Measurements from ENCODE around the gene IP6K3.

Gene IP6K3

GRCh38 chr6:33777398-33778388 is 31.0 kb upstream of the IP6K3 start:
- FAIRE-seq, result no peak

- no peak for FAIRE-seq
Measured at GRCh38 chr6:33776764-33777163, 30.1 kb upstream of the IP6K3 start.

- no peak for FAIRE-seq
Measured at GRCh38 chr6:33776186-33776585, 29.5 kb upstream of the IP6K3 start.

DNA sequence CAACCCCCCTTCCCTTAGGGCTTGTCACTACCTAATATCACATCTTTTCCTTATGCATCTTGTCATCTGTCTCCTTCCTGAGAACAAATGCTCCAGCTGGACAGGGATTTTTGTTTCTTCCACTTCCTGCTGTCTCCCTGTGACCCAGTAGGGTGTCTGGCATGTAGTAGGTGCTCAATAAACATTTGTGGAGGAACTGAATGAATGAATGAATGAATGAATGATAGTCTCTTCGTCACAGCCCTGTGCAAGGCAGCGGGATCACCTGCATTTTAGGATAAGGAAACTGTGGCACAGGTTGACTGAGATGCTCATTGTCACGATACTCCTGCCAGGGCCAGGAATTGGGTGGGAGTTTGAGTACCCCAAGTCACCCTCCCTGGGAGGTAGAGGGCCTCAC is 28.1 kb upstream of the IP6K3 start:
- no peak for FAIRE-seq

DNA sequence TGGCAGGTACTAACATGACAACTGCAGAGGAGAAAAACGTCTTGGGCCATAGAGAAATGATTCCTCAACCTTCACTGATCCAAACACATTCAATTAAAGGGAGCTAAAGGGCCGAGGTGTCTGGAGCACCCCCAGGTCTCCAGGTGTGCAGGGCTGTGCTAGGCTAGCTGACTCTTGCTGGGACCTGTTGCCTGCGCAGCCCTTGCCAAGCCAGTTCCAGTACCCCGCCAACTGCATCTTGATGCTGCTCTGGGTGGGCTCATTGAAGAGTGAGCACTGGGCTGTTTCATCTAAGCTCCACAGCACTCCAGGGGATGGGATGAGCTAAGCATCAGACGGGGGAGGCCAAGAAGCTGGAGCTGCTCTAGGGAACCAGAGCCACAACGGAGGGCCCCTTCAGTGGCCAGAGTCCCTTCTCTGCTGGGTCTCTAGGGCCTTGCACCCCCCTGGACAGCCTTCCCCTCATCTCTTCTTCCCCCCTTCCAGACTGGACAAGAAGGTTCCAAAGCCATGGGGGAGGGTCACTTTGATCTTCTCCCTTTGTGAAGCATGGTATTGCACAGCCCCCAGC is 26.3 kb upstream of the IP6K3 start:
- no peak for FAIRE-seq

DNA sequence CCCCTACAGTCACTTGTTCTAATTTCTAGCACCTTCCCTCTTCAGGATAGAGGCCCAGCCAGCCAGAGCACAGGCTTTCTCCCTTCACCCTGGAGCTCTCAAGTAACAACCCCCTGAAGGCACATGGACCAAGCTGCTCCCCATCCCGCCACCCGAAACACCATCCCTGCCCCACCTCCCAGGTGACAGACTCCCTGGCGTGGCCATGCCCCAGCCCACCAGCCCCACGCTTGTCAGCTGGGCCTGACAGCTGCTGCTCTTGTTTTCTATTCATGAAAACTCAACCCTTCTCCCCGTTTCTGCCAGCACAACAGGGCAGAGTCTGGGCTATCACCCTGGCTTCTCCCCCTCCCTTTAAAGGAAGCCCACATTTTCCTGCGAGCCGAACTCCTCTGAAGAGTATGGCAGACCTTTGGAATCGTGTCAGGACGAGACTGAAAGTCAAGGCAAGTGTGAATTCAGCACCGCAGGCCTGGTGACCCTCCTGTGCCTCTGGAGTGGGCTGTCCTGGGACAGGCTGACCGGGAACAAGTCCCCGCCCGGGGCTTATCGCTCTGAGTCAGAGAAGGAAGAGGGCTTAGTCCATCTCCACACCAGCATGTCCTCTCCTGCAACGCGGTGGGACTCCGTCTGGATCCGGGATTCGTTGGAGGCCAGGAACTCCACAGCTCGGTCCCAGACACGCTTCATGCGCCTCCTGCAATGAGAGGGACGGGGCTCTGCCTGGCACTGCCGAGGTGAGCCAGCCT is 25.6 kb upstream of the IP6K3 start:
- no peak for FAIRE-seq

GRCh38 chr6:33771146-33772081 is 24.7 kb upstream of the IP6K3 start:
- FAIRE-seq, result no peak

- FAIRE-seq, result no peak
Measured at GRCh38 chr6:33770833-33771145, 24.1 kb upstream of the IP6K3 start.

DNA sequence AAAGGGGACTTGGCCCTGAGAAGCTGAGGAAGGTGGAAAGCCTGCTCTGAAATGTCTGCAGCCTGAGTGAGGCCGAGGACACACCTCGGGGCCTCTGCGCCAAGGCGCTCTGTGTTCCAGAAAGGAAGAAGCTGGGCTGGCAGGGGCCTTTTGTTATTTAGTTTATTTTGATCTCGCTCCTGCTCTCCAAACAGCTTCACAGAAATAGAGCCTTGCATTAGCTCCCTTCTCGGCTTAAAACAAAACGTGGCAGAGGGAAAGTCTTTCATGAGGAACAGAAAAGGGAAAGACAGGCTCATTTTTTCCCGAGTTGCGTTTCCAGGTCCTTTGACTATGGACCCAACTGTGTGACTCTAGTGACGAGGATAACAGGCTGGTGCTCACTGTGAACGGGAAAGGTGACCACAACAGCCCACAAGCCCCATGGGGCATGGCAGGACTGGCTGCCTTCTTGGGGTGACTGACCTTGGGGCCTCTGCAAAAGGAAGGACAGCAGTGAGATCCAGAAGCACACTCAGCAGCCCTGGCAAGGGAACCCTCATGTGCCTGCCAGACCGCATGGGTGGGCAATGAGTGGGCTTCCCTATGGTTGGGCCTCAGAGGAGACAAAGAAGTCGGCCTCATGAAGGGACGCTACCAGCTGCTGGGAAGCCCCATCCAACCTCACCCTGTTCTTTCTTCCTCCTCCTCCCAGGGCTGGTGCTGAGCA is 23.6 kb upstream of the IP6K3 start:
- FAIRE-seq, result no peak

DNA sequence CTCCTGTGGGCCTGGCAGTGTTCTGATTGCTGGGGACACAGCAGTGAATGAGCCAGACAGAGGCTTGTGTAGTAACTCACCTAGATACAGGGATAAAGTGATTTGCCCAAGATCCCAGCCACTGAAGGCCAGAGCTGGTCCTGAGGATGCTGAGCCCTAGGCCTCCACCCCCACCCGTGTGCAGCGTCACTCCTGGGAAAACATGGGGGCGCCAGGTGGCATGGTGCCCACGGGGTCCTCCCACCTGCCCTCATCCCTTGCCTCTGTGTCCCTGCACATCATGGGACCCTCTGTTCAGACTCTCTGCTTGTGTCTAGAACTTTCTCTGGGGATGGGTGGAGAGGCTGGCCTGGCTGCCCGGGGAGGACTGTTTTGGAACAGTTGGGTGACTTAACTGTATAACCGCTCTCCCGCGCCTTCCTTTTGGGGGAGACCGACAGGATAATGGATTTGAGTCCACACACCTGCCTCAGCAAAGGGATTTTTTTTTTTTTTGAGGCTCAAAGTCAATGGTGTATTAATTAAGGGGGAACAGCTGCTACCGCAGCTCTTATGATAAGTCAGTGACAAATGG is 22.6 kb upstream of the IP6K3 start:
- no peak for FAIRE-seq

DNA sequence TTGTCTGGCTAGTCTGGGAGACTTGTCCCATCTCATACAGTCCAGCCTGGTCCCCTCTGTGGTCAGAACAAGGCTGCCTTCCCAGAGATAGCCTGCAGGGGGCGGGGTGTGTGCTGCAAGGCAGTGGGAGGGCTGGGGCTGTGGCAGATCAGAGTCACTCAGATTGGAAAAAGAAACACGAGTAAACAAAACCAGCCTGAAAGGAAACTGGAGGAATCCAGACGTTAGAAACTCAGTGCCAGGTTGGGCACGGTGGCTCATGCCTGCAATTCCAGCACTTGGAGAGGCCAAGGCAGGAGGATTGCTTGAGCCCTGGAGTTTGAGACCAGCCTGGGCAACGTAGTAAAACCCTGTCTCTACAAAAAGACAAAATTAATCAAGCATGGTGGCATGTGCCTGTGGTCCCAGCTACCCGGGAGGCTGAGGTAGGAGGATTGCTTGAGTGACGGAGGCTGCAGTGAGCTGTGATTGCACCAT is 22.0 kb upstream of the IP6K3 start:
- peak; percentile 19 for FAIRE-seq

- no peak for FAIRE-seq
Measured at GRCh38 chr6:33766921-33767907, 20.5 kb upstream of the IP6K3 start.

DNA sequence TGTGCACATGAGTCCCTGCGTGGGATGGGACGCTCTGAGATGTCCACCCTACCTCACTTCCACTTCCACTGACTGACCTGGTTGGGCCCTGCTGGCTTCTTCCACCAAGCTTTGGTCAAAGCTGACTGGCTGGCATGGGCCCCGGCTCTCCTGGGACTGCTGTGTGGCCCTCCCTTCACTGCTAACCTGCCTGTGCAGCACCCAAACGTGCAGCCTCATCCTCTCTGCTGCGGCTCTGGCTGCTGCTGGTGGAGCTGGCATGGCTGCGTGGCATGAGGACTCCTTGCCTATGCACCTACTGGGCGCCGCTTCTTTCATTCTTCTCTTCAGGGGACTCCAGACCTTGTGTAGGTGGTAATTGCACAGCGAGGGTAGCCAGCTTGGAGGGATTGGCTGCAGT is 18.7 kb upstream of the IP6K3 start:
- no peak for FAIRE-seq

GRCh38 chr6:33764036-33764435 is 17.3 kb upstream of the IP6K3 start:
- no peak for FAIRE-seq

- FAIRE-seq, result no peak
Measured at GRCh38 chr6:33763483-33763882, 16.8 kb upstream of the IP6K3 start.

DNA sequence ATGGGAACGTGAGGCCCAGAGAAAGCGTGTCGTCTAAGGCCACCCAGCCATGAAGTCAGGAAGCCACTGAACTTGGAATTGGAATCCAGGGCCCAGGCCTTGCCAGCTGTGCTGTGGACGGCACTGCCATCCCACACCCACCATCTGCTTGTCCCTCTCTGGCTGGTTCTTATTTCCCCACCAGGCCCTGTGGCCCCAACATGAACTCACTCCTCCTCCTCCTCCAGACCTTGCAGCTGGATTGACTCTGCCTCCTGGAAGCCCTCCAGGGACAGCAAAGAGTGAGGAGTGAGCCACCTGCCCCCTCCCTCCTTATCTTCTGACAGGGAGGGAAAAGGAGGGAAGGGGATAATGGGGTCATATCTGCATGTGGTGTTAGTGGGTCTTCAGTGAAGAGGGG is 16.0 kb upstream of the IP6K3 start:
- FAIRE-seq, result no peak

GRCh38 chr6:33761922-33762629 is 15.4 kb upstream of the IP6K3 start:
- no peak for FAIRE-seq

DNA sequence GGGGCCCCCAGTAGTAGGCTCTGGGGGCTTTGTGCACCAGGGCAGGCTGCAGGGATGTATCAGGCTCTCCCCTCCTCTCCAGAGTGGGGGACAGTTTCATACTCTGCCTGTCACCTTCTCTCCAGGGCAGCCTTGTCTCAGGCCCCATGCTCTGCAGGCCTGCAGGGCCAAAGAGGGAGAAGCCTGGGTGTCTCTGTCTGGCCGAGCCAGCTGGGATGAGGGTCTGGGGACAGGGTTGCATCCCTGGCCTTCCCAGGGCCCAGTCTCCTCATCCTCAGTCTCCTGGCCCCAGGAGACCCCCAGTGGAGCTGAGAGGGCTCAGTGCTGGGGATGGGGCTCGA is 14.8 kb upstream of the IP6K3 start:
- FAIRE-seq, result no peak

GRCh38 chr6:33759887-33760629 is 13.4 kb upstream of the IP6K3 start:
- no peak for FAIRE-seq

Measured in A204.1 (cell line).